ENCODE data around the gene TRNAU1AP. TPM values are rescaled to one million over a fixed set of nuclear protein-coding genes. Genes with fewer than 3 reads are reported as not detected.

Gene TRNAU1AP
- total and polyA plus RNA-seq, 2 of the 13 experiments (the other 11 are each of a cell fraction or from before 2014, with no cell fraction given), result 29.0 to 42.9 TPM

GRCh38 chr1:28505406-28506187, 47.3 kb upstream of the TRNAU1AP start, which contains the start of gene RCC1 (continued):
- TF ChIP-seq SRSF4 (IDR thresholded peaks at IDR 0.05; ENCODE audit: low read depth, low read length, poor library complexity, severe bottlenecking) (no peak), DNMT3B (CRISPR knock-in tag; conservative IDR thresholded peaks at IDR 0.05) (peak; percentile 90), ELK4 (CRISPR knock-in tag; IDR thresholded peaks at IDR 0.05; ENCODE audit: borderline replicate concordance) (no peak), ZNF713 (CRISPR knock-in tag; IDR thresholded peaks at IDR 0.05) (no peak), ZNF83 (CRISPR knock-in tag; IDR thresholded peaks at IDR 0.05; ENCODE audit: borderline replicate concordance) (no peak), GFI1 (CRISPR knock-in tag; IDR thresholded peaks at IDR 0.05; ENCODE audit: borderline replicate concordance) (peak; percentile 57; the same call in 1 of the 2 replicates), ZNF629 (CRISPR knock-in tag; conservative IDR thresholded peaks at IDR 0.05) (no peak), NFYB (CRISPR knock-in tag; IDR thresholded peaks at IDR 0.05) (no peak), MEIS1 (CRISPR knock-in tag; IDR thresholded peaks at IDR 0.05; ENCODE audit: borderline replicate concordance) (no peak), ZNF160 (CRISPR knock-in tag; IDR thresholded peaks at IDR 0.05) (peak; percentile 19; the same call in 1 of the 2 replicates), ZNF563 (CRISPR knock-in tag; IDR thresholded peaks at IDR 0.05) (no peak), SMC3 (IDR thresholded peaks at IDR 0.05; ENCODE audit: low read length) (no peak), MXD1 (CRISPR knock-in tag; IDR thresholded peaks at IDR 0.05) (no peak), NFYC (CRISPR knock-in tag; IDR thresholded peaks at IDR 0.05) (no peak; the same call in 1 of the 2 replicates), HINFP (CRISPR knock-in tag; IDR thresholded peaks at IDR 0.05; ENCODE audit: low read depth) (no peak), JUND (CRISPR knock-in tag; IDR thresholded peaks at IDR 0.05) (no peak), ZNF619 (CRISPR knock-in tag; IDR thresholded peaks at IDR 0.05) (no peak), FOXA3 (CRISPR knock-in tag; IDR thresholded peaks at IDR 0.05) (peak; percentile 30), ZKSCAN1 (IDR thresholded peaks at IDR 0.05; ENCODE audit: low read length) (no peak), NFE2L1 (CRISPR knock-in tag; IDR thresholded peaks at IDR 0.05; ENCODE audit: borderline replicate concordance) (no peak), NR1H2 (CRISPR knock-in tag; IDR thresholded peaks at IDR 0.05; ENCODE audit: borderline replicate concordance, low read depth) (peak; percentile 52; the same call in 1 of the 2 replicates), BRD4 (CRISPR knock-in tag; IDR thresholded peaks at IDR 0.05) (no peak), ZNF337 (CRISPR knock-in tag; IDR thresholded peaks at IDR 0.05; ENCODE audit: borderline replicate concordance, low read depth) (no peak), ZFP36 (IDR thresholded peaks at IDR 0.05; ENCODE audit: borderline replicate concordance, low read depth, low read length, partially characterized antibody) (no peak), FOXP4 (CRISPR knock-in tag; IDR thresholded peaks at IDR 0.05) (no peak), ZNF564 (CRISPR knock-in tag; IDR thresholded peaks at IDR 0.05) (no peak), FOSL1 (CRISPR knock-in tag; IDR thresholded peaks at IDR 0.05; ENCODE audit: borderline replicate concordance) (no peak)
